Activated effector memory CD4-positive, alpha-beta T cell treated with anti-CD3 and anti-CD28 coated beads, Interleukin-2, amount 50 U/mL, for 16 hours (primary cell): ENCODE results near the gene SAMHD1.
"Not testable (repeated sequence)": the region's sequence is repeated elsewhere in the genome, so short reads cannot be mapped to it uniquely, and the experiment has no call there.

Experiments used
- DNase-seq: peaks from one replicate; pipeline ENCODE4 v3.0.0-alpha.2; 2020

The SAMHD1 gene

GRCh38 chr20:36951198-36951978, at the start of gene SAMHD1:
Gene SAMHD1, minus strand, starts transcription at chr20:36951708. Its CDS starts 65 bp downstream, at chr20:36951643.
- peak; percentile 97 for DNase-seq

GRCh38 chr20:37000171-37000570, 48.7 kb upstream of the SAMHD1 start:
- DNase-seq = not testable (repeated sequence)

GRCh38 chr20:36998652-36999051, 47.1 kb upstream of the SAMHD1 start:
- DNase-seq = no peak

- no peak for DNase-seq
Observed at GRCh38 chr20:36997121-36997520, 45.6 kb upstream of the SAMHD1 start.

- not testable (repeated sequence) for DNase-seq
Observed at GRCh38 chr20:36994221-36994620, 42.7 kb upstream of the SAMHD1 start.

GRCh38 chr20:36992802-36993334, 41.4 kb upstream of the SAMHD1 start:
- no peak for DNase-seq

- no peak for DNase-seq
Observed at GRCh38 chr20:36991703-36992102, 40.2 kb upstream of the SAMHD1 start.

- no peak for DNase-seq
Observed at GRCh38 chr20:36989797-36990196, 38.3 kb upstream of the SAMHD1 start.

- no peak for DNase-seq
Observed at GRCh38 chr20:36988494-36988966, 37.0 kb upstream of the SAMHD1 start.

GRCh38 chr20:36984257-36984638, 32.7 kb upstream of the SAMHD1 start:
- DNase-seq = no peak

GRCh38 chr20:36975099-36975818, 23.8 kb upstream of the SAMHD1 start:
- peak; percentile 87 for DNase-seq

GRCh38 chr20:36974660-36975059, 23.2 kb upstream of the SAMHD1 start:
- DNase-seq = peak; percentile 66

- no peak for DNase-seq
Observed at GRCh38 chr20:36971103-36971502, 19.6 kb upstream of the SAMHD1 start.

- DNase-seq = peak; percentile 67
Observed at GRCh38 chr20:36969478-36970186, 18.1 kb upstream of the SAMHD1 start.

GRCh38 chr20:36969051-36969450, 17.5 kb upstream of the SAMHD1 start:
- no peak for DNase-seq

GRCh38 chr20:36967636-36968035, 16.1 kb upstream of the SAMHD1 start:
- no peak for DNase-seq

GRCh38 chr20:36966965-36967364, 15.5 kb upstream of the SAMHD1 start:
- DNase-seq = not testable (repeated sequence)

- not testable (repeated sequence) for DNase-seq
Observed at GRCh38 chr20:36962354-36962941, 10.9 kb upstream of the SAMHD1 start.

GRCh38 chr20:36959242-36959641, 7.7 kb upstream of the SAMHD1 start:
- DNase-seq = no peak

GRCh38 chr20:36957875-36958667, 6.6 kb upstream of the SAMHD1 start:
- DNase-seq = no peak

- peak; percentile 3 for DNase-seq
Observed at GRCh38 chr20:36956674-36957073, 5.2 kb upstream of the SAMHD1 start.

GRCh38 chr20:36956016-36956415, 4.5 kb upstream of the SAMHD1 start:
- peak; percentile 4 for DNase-seq
